ENCODE data around the gene NLK. TPM values are rescaled to one million over a fixed set of nuclear protein-coding genes. Genes with fewer than 3 reads are reported as not detected.

Gene NLK
- total RNA-seq (10 to 100 TPM; 15.0 to 17.1 (median 15.2) TPM), polyA plus RNA-seq (10 to 100 TPM in 1 of 3 donors, 1 to 10 TPM in 2; 9.3 to 11.8 (median 9.6) TPM)

GRCh38 chr17:28042657-28042720, at the start of gene NLK:
Gene NLK, plus strand, starts transcription at chr17:28042677. Its CDS starts 197 bp downstream, at chr17:28042874.
- intact Hi-C loops (cut with DNase I): loop anchor here (5.0 kb wide), 1 partner anchor 275 kb away; the partner anchor contains the start of gene TMEM97
- WGBS, 2 donors: 91 to 93% methylated on average over 1 of the region's 1 CpG
- Histone ChIP-seq H3K4me3 (peak within 1 kb of the TSS; percentile 89 to 98 (median 97)), H3K4me1 (peaks cover 0 to 45% (median 29%) of the 10 kb centered on the region in 4 donors), H3K27ac (peak within 1 kb of the TSS; percentile 92 to 97 (median 94)), H3K27me3 (no peaks in the 10 kb centered on the region), H3K36me3 (no peaks in the 10 kb centered on the region), H3K9me3 (no peaks in the 10 kb centered on the region)
- no peak for DNase-seq
- TF ChIP-seq POLR2AphosphoS5 (IDR thresholded peaks at IDR 0.05): no peak
- no peak for TF ChIP-seq CTCF (IDR thresholded peaks at IDR 0.05)
- no peak for TF ChIP-seq EP300 (IDR thresholded peaks at IDR 0.05)
- no peak for TF ChIP-seq POLR2A (IDR thresholded peaks at IDR 0.05)

- TF ChIP-seq POLR2AphosphoS5 (IDR thresholded peaks at IDR 0.05) (no peak), CTCF (IDR thresholded peaks at IDR 0.05) (no peak), POLR2A (IDR thresholded peaks at IDR 0.05) (no peak), EP300 (IDR thresholded peaks at IDR 0.05) (no peak)
- H3K4me3 ChIP-seq: no peak overlapping the region
- 87 to 89% methylated on average over 3 of the region's 3 CpGs for WGBS, 2 donors
- no peak overlapping the region for H3K27ac ChIP-seq
- DNase-seq: no peak
- intact Hi-C loops (cut with DNase I): no loop called here
- H3K36me3 ChIP-seq: no peaks in the 10 kb centered on the region
- H3K4me1 ChIP-seq: no peaks in the 10 kb centered on the region
- no peaks in the 10 kb centered on the region for H3K9me3 ChIP-seq
- H3K27me3 ChIP-seq: no peaks in the 10 kb centered on the region
Observed at GRCh38 chr17:27993161-27993695, 49.2 kb upstream of the NLK start.

GRCh38 chr17:27993723-27994310, 48.7 kb upstream of the NLK start:
- no peaks in the 10 kb centered on the region for H3K27me3 ChIP-seq
- WGBS, 2 donors: 79 to 82% methylated on average over 7 of the region's 7 CpGs
- no peaks in the 10 kb centered on the region for H3K4me1 ChIP-seq
- no peak overlapping the region for H3K4me3 ChIP-seq
- no peaks in the 10 kb centered on the region for H3K36me3 ChIP-seq
- TF ChIP-seq CTCF (IDR thresholded peaks at IDR 0.05) (no peak), POLR2AphosphoS5 (IDR thresholded peaks at IDR 0.05) (no peak), EP300 (IDR thresholded peaks at IDR 0.05) (no peak), POLR2A (IDR thresholded peaks at IDR 0.05) (no peak)
- intact Hi-C loops (cut with DNase I): no loop called here
- H3K9me3 ChIP-seq: no peaks in the 10 kb centered on the region
- no peak for DNase-seq
- H3K27ac ChIP-seq: no peak overlapping the region

- intact Hi-C loops (cut with DNase I): no loop called here
- TF ChIP-seq POLR2AphosphoS5 (IDR thresholded peaks at IDR 0.05) (no peak), POLR2A (IDR thresholded peaks at IDR 0.05) (no peak), CTCF (IDR thresholded peaks at IDR 0.05) (no peak), EP300 (IDR thresholded peaks at IDR 0.05) (no peak)
- no peak for DNase-seq
- no peak overlapping the region for H3K27ac ChIP-seq
- H3K27me3 ChIP-seq: no peaks in the 10 kb centered on the region
- WGBS, 2 donors: 15 to 26% methylated on average over 1 of the region's 1 CpG
- no peaks in the 10 kb centered on the region for H3K4me1 ChIP-seq
- H3K36me3 ChIP-seq: no peaks in the 10 kb centered on the region
- no peak overlapping the region for H3K4me3 ChIP-seq
- H3K9me3 ChIP-seq: no peaks in the 10 kb centered on the region
Observed at GRCh38 chr17:27994586-27994985, 47.9 kb upstream of the NLK start.

- no peak for TF ChIP-seq EP300 (IDR thresholded peaks at IDR 0.05)
- TF ChIP-seq POLR2A (IDR thresholded peaks at IDR 0.05): no peak
- no peak for TF ChIP-seq CTCF (IDR thresholded peaks at IDR 0.05)
- intact Hi-C loops (cut with DNase I): no loop called here
- Histone ChIP-seq H3K27me3 (no peaks in the 10 kb centered on the region), H3K4me1 (no peaks in the 10 kb centered on the region), H3K27ac (no peak overlapping the region), H3K4me3 (no peak overlapping the region), H3K36me3 (no peaks in the 10 kb centered on the region), H3K9me3 (no peaks in the 10 kb centered on the region)
- WGBS, 2 donors: 40 to 63% methylated on average over 1 of the region's 1 CpG
- DNase-seq: no peak
Observed at GRCh38 chr17:27995554-27995953, 46.9 kb upstream of the NLK start.

Data from sigmoid colon (tissue), 7 donors.